H9 (cell line): Measurements from ENCODE around the gene CAPN5. TPM values are rescaled to one million over a fixed set of nuclear protein-coding genes. Genes with fewer than 3 reads are reported as not detected.

Experiments used
- DNase-seq: peaks from one replicate; pipeline ENCODE4 v3.0.0-alpha.2; 2017
- H2AFZ ChIP-seq: one replicate; pipeline ENCODE4 v1.6.1; 2013; ENCODE audit warnings: mild to moderate bottlenecking, low read length, control low read depth, moderate library complexity
- H2AK5ac ChIP-seq: 2 replicates; pipeline ENCODE4 v1.6.1; 2013; ENCODE audit warnings: low read length, control low read depth, mixed read lengths; ENCODE audit not compliant: insufficient read length
- H2BK120ac ChIP-seq: one replicate; pipeline ENCODE4 v1.6.1; 2013; ENCODE audit warnings: low read depth, mild to moderate bottlenecking, low read length, control low read depth, inconsistent platforms; ENCODE audit not compliant: poor library complexity, severe bottlenecking
- H2BK12ac ChIP-seq: 2 replicates; pipeline ENCODE4 v1.6.1; 2013; ENCODE audit warnings: low read length, control low read depth, mixed read lengths, low read depth; ENCODE audit not compliant: insufficient read length
- H2BK15ac ChIP-seq: 2 replicates; pipeline ENCODE4 v1.6.1; 2013; ENCODE audit warnings: low read depth, low read length, control low read depth
- H2BK20ac ChIP-seq: one replicate; pipeline ENCODE4 v1.6.1; 2013; ENCODE audit warnings: low read depth, mild to moderate bottlenecking, low read length, control low read depth, inconsistent platforms; ENCODE audit not compliant: poor library complexity, severe bottlenecking
- H2BK5ac ChIP-seq: 2 replicates; pipeline ENCODE4 v1.6.1; 2013; ENCODE audit warnings: low read length, control low read depth, mixed read lengths; ENCODE audit not compliant: insufficient read length
- H3K14ac ChIP-seq: 2 replicates; pipeline ENCODE4 v1.6.1; 2013; ENCODE audit warnings: low read length, control low read depth; ENCODE audit not compliant: insufficient read depth
- H3K18ac ChIP-seq: 2 replicates; pipeline ENCODE4 v1.6.1; 2013; ENCODE audit warnings: low read depth, mild to moderate bottlenecking, mixed read lengths, low read length, control low read depth; ENCODE audit not compliant: insufficient read length
- H3K23ac ChIP-seq: 2 replicates; pipeline ENCODE4 v1.6.1; 2013; ENCODE audit warnings: low read length, control low read depth, mixed read lengths, low read depth; ENCODE audit not compliant: insufficient read length
- H3K23me2 ChIP-seq: 2 replicates; pipeline ENCODE4 v1.6.1; 2013; ENCODE audit warnings: low read depth, mild to moderate bottlenecking, mixed read lengths, low read length, control low read depth; ENCODE audit not compliant: insufficient read length, poor library complexity, severe bottlenecking
- H3K27ac ChIP-seq: 2 replicates; pipeline ENCODE4 v1.5.1; 2013; ENCODE audit warnings: low read length, control low read depth, mixed read lengths, low read depth; ENCODE audit not compliant: insufficient read length
- H3K27me3 ChIP-seq: 2 replicates; pipeline ENCODE4 v1.6.1; 2013; ENCODE audit warnings: low read length, control low read depth, inconsistent platforms; ENCODE audit not compliant: insufficient read depth
- H3K4ac ChIP-seq: 2 replicates; pipeline ENCODE4 v1.6.1; 2013; ENCODE audit warnings: low read depth, mild to moderate bottlenecking, control low read depth, inconsistent platforms, low read length, moderate library complexity
- H3K4me1 ChIP-seq: 2 replicates; pipeline ENCODE4 v1.6.1; 2013; ENCODE audit warnings: low read length, control low read depth, inconsistent platforms; ENCODE audit not compliant: insufficient read depth
- H3K4me2 ChIP-seq: 2 replicates; pipeline ENCODE4 v1.6.1; 2013; ENCODE audit warnings: low read length, control low read depth, mixed read lengths; ENCODE audit not compliant: insufficient read length, insufficient read depth
- H3K56ac ChIP-seq: 2 replicates; pipeline ENCODE4 v1.6.1; 2013; ENCODE audit warnings: low read depth, mild to moderate bottlenecking, mixed read lengths, low read length, control low read depth; ENCODE audit not compliant: insufficient read length
- H3K79me1 ChIP-seq: 2 replicates; pipeline ENCODE4 v1.6.1; 2013; ENCODE audit warnings: low read depth, mild to moderate bottlenecking, moderate library complexity, low read length, control low read depth, inconsistent platforms; ENCODE audit not compliant: insufficient read depth, poor library complexity, severe bottlenecking
- H3K79me2 ChIP-seq: 2 replicates; pipeline ENCODE4 v1.6.1; 2013; ENCODE audit warnings: low read length, control low read depth, inconsistent platforms; ENCODE audit not compliant: insufficient read depth
- H3K9ac ChIP-seq: 2 replicates; pipeline ENCODE4 v1.6.1; 2013; ENCODE audit warnings: low read length, control low read depth, mixed read lengths; ENCODE audit not compliant: insufficient read length; ENCODE audit errors: extremely low read depth
- H3K9me3 ChIP-seq: one replicate; pipeline ENCODE4 v1.6.1; 2013; ENCODE audit warnings: low read depth, low read length, inconsistent platforms; ENCODE audit not compliant: control insufficient read depth
- H3T11ph ChIP-seq: one replicate; pipeline ENCODE4 v1.6.1; 2013; ENCODE audit warnings: mild to moderate bottlenecking, low read length, control low read depth, inconsistent platforms
- H4K20me1 ChIP-seq: one replicate; pipeline ENCODE4 v1.6.1; 2013; ENCODE audit not compliant: control insufficient read depth, insufficient read length, insufficient read depth
- H4K5ac ChIP-seq: 2 replicates; pipeline ENCODE4 v1.6.1; 2013; ENCODE audit warnings: low read depth, mild to moderate bottlenecking, mixed read lengths, low read length, control low read depth; ENCODE audit not compliant: insufficient read length
- H4K8ac ChIP-seq: replicated peaks from 2 replicates; pipeline ENCODE4 v1.6.1; 2013; ENCODE audit warnings: low read length, control low read depth, mixed read lengths, low read depth; ENCODE audit not compliant: insufficient read length
- H4K91ac ChIP-seq: 2 replicates; pipeline ENCODE4 v1.6.1; 2013; ENCODE audit warnings: low read depth, mild to moderate bottlenecking, moderate library complexity, mixed read lengths, low read length, control low read depth; ENCODE audit not compliant: insufficient read length
- H3K27ac Mint-ChIP-seq, 3 experiments: 2 replicates in 2 of 3; 3 replicates in 1 of 3; pipeline ENCODE4 v1.8.0; 2020 to 2021; ENCODE audit warnings: mixed read lengths in 3 of 3, mild to moderate bottlenecking in 1 of 3, moderate library complexity in 1 of 3
- H3K27me3 Mint-ChIP-seq: 2 replicates; pipeline ENCODE4 v1.8.0; 2021; ENCODE audit warnings: low read depth, mild to moderate bottlenecking, moderate library complexity, mixed read lengths
- H3K36me3 Mint-ChIP-seq, 3 experiments: 2 replicates in 2 of 3; 3 replicates in 1 of 3; pipeline ENCODE4 v1.8.0; 2020 to 2021; ENCODE audit warnings: low read depth in 3 of 3, mixed read lengths in 3 of 3; ENCODE audit not compliant: insufficient read depth in 1 of 3
- H3K4me1 Mint-ChIP-seq, 2 experiments: 2 replicates each; pipeline ENCODE4 v1.8.0; 2020; ENCODE audit warnings: mixed read lengths in 2 of 2
- H3K4me3 Mint-ChIP-seq, 2 experiments: 2 replicates in 1 of 2; 3 replicates in 1 of 2; pipeline ENCODE4 v1.8.0; 2020 to 2021; ENCODE audit warnings: mild to moderate bottlenecking in 2 of 2, mixed read lengths in 2 of 2, moderate library complexity in 1 of 2
- H3K9me3 Mint-ChIP-seq, 2 experiments: 2 replicates in 1 of 2; 3 replicates in 1 of 2; pipeline ENCODE4 v1.8.0; 2020; ENCODE audit warnings: mild to moderate bottlenecking in 2 of 2, mixed read lengths in 2 of 2, moderate library complexity in 1 of 2
- WGBS: extraction: QIAGEN DNeasy Blood & Tissue Kit; methylation state at CpG from one replicate; pipeline ENCODE4 v1.1.7; 2013; ENCODE audit warnings: missing lambda C conversion rate, low lambda C conversion rate, mixed read lengths; ENCODE audit not compliant: insufficient read length; ENCODE audit errors: extremely low coverage; 5-methylcytosine and 5-hydroxymethylcytosine counted together
- total RNA-seq: library from RNA; stranded (reverse); gene quantifications from 2 replicates; pipeline ENCODE4 v1.2.1, GENCODE V29; 2021
- TF ChIP-seq, protein P1 (sequence below): fragments of 200-600 bp; sonication (generic); conservative IDR thresholded peaks from 3 replicates; pipeline ENCODE4 v1.8.0; 2021; ENCODE audit warnings: antibody characterized with exemption, mild to moderate bottlenecking

Gene CAPN5
- total RNA-seq, 1 experiment from 2014 or later = 16.7 TPM

DNA sequence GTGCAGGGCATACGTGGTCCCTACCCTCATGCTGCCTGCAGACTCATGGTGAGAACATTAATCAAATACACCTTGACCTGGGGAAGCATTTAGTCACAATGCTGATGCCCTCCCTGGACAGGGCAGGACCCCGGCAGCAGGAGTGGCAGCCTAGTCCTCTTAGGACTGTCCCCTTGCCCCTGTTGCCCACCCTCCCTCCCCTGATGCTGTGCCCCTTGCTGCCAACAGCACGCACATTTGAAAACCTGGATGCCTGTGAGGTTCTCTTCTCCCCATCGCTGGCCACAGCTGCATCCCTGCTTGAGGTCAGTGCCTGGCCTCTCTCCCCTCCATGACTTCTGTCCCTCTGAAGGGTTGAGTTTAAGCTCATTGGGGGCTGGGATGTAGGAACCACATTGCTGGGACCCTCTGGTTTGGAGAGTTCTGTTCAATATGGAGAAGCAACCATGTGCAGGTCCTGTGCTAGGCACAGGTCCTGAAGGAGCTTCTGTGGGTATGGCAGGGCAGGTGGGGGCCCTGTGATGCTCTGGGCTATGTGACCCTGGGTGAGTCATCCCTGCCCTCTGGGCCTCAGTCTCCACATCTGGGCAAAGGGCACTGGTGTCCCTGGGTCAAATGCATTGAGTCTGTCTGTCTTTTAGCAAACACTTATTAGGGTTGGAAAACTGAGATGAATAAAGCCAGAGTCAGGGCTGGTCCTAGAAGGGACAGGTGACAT lies 92.6 kb downstream of the CAPN5 start:
- no peaks in the 10 kb centered on the region for H3K9me3 ChIP-seq
- no peak overlapping the region for H3K56ac ChIP-seq
- H3K27ac ChIP-seq = no peak overlapping the region
- no peak overlapping the region for H4K91ac ChIP-seq
- Mint-ChIP-seq H3K4me1 (0 out of 4 replicates have a peak, but pooled peaks cover 0 to 3% of the 10 kb centered on the region in 2 experiments), H3K4me3 (no peak overlapping the region), H3K27ac (no peak overlapping the region), H3K36me3 (no peaks in the 10 kb centered on the region; a peak in 1 of 7 replicates), H3K27me3 (peaks cover 6% of the 10 kb centered on the region), H3K9me3 (no peaks in the 10 kb centered on the region)
- no peak overlapping the region for H3K14ac ChIP-seq
- H2BK12ac ChIP-seq = no peak overlapping the region
- no peak for DNase-seq
- H2AK5ac ChIP-seq = no peak overlapping the region
- H3K9ac ChIP-seq = no peak overlapping the region
- no peaks in the 10 kb centered on the region for H3K79me1 ChIP-seq
- no peaks in the 10 kb centered on the region for H3K4me1 ChIP-seq
- no peak overlapping the region for H2BK120ac ChIP-seq
- H3K27me3 ChIP-seq = no peaks in the 10 kb centered on the region
- H3K23ac ChIP-seq = no peak overlapping the region
- no peaks in the 10 kb centered on the region for H4K20me1 ChIP-seq
- no peak overlapping the region for H3K4me2 ChIP-seq
- no peaks in the 10 kb centered on the region for H3K23me2 ChIP-seq
- no peaks in the 10 kb centered on the region for H3K79me2 ChIP-seq
- TF ChIP-seq, protein P1, sequence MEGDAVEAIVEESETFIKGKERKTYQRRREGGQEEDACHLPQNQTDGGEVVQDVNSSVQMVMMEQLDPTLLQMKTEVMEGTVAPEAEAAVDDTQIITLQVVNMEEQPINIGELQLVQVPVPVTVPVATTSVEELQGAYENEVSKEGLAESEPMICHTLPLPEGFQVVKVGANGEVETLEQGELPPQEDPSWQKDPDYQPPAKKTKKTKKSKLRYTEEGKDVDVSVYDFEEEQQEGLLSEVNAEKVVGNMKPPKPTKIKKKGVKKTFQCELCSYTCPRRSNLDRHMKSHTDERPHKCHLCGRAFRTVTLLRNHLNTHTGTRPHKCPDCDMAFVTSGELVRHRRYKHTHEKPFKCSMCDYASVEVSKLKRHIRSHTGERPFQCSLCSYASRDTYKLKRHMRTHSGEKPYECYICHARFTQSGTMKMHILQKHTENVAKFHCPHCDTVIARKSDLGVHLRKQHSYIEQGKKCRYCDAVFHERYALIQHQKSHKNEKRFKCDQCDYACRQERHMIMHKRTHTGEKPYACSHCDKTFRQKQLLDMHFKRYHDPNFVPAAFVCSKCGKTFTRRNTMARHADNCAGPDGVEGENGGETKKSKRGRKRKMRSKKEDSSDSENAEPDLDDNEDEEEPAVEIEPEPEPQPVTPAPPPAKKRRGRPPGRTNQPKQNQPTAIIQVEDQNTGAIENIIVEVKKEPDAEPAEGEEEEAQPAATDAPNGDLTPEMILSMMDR = no peak
- H2AFZ ChIP-seq = no peak overlapping the region
- no peak overlapping the region for H4K8ac ChIP-seq
- H3K4ac ChIP-seq = no peak overlapping the region
- no peak overlapping the region for H3K18ac ChIP-seq
- H3T11ph ChIP-seq = no peak overlapping the region
- no peak overlapping the region for H2BK20ac ChIP-seq
- no peak overlapping the region for H4K5ac ChIP-seq
- no peak overlapping the region for H2BK5ac ChIP-seq
- WGBS = no CpG with 5 or more reads among the region's 4 CpGs
- H2BK15ac ChIP-seq = no peak overlapping the region
